Thymus (tissue), 14 donors: ENCODE results near the gene DHRS7C. TPM values are rescaled to one million over a fixed set of nuclear protein-coding genes. Genes with fewer than 3 reads are reported as not detected.

Experiments
- DNase-seq, 9 donors: peaks; one replicate each; pipeline ENCODE4 v3.0.0-alpha.2; 2013; ENCODE audit warnings: low spot score in 9 of 9, low read depth in 6 of 9, missing footprints in 1 of 9
- H3K27ac ChIP-seq, 2 donors: one replicate each; pipeline ENCODE4 v1.5.1; 2013; ENCODE audit warnings: control low read depth in 1 of 2, low read depth in 1 of 2, low read length in 1 of 2, mild to moderate bottlenecking in 1 of 2, moderate library complexity in 1 of 2
- H3K27me3 ChIP-seq, 2 donors: one replicate each; pipeline ENCODE4 v1.5.1; 2013; ENCODE audit warnings: low read length in 1 of 2; ENCODE audit not compliant: control insufficient read depth in 2 of 2, insufficient read depth in 1 of 2
- H3K36me3 ChIP-seq, 2 donors: one replicate each; pipeline ENCODE4 v1.5.1; 2013; ENCODE audit warnings: low read length in 1 of 2, mild to moderate bottlenecking in 1 of 2, moderate library complexity in 1 of 2; ENCODE audit not compliant: control insufficient read depth in 2 of 2, insufficient read depth in 2 of 2
- H3K4me1 ChIP-seq, 2 donors: one replicate each; pipeline ENCODE4 v1.5.1; 2013; ENCODE audit warnings: low read length in 2 of 2; ENCODE audit not compliant: control insufficient read depth in 2 of 2, insufficient read depth in 2 of 2
- H3K4me3 ChIP-seq, 2 donors: one replicate each; pipeline ENCODE4 v1.5.1; 2013; ENCODE audit warnings: low read length in 2 of 2, control low read depth in 1 of 2, mild to moderate bottlenecking in 1 of 2
- H3K9me3 ChIP-seq, 2 donors: one replicate each; pipeline ENCODE4 v1.5.1; 2013; ENCODE audit warnings: low read length in 1 of 2, mild to moderate bottlenecking in 1 of 2; ENCODE audit not compliant: control insufficient read depth in 2 of 2, insufficient read depth in 1 of 2
- WGBS: extraction: QIAGEN DNeasy Blood & Tissue Kit; methylation state at CpG from one replicate; pipeline ENCODE4 v1.1.7; 2013; 5-methylcytosine and 5-hydroxymethylcytosine counted together
- long read RNA-seq, 10 donors: transcript quantifications; one replicate each; lab custom pipeline, GENCODE V29; 2026
- polyA plus RNA-seq: library from polyadenylated mRNA; stranded (reverse); fragments of 200-250 nt; gene quantifications from one replicate; pipeline ENCODE4 v1.2.3, GENCODE V29; 2013
- total RNA-seq: library from RNA; stranded (reverse); fragments of 120-200 nt; gene quantifications from one replicate; pipeline ENCODE4 v1.2.4, GENCODE V29; 2013
- donor health status: healthy.

DHRS7C gene
- total RNA-seq (0.24 TPM), polyA plus RNA-seq (0.07 TPM)
- long read RNA-seq, donor 1: 0 reads
- long read RNA-seq, donor 2: 0 reads
- long read RNA-seq, donor 3: 0 reads
- long read RNA-seq, donor 4: 0 reads
- long read RNA-seq, donor 5: 0 reads
- long read RNA-seq, donor 6: 0 reads
- long read RNA-seq, donor 7: 0 reads
- long read RNA-seq, donor 8, partial matches to known transcripts: 0 of 1 reads
- long read RNA-seq, donor 8, other reads (novel, unspliced or antisense): 0 of 1 reads
- long read RNA-seq, donor 9: 0 reads
- long read RNA-seq, donor 10: 0 reads

GRCh38 chr17:9790889-9791876 is at the start of gene DHRS7C:
Gene DHRS7C, minus strand, starts transcription at chr17:9791592. Its CDS starts 308 bp downstream, at chr17:9791284.
- no peaks in the 10 kb centered on the region for H3K36me3 ChIP-seq
- H3K4me1 ChIP-seq: no peaks in the 10 kb centered on the region
- no peak for DNase-seq
- 87% methylated on average over 15 of the region's 15 CpGs for WGBS
- no peak within 1 kb of the TSS for H3K27ac ChIP-seq
- H3K9me3 ChIP-seq: no peaks in the 10 kb centered on the region
- no peak within 1 kb of the TSS for H3K4me3 ChIP-seq
- no peaks in the 10 kb centered on the region for H3K27me3 ChIP-seq

- no peaks in the 10 kb centered on the region for H3K27me3 ChIP-seq
- H3K9me3 ChIP-seq: no peaks in the 10 kb centered on the region
- no peak overlapping the region for H3K4me3 ChIP-seq
- H3K4me1 ChIP-seq: no peaks in the 10 kb centered on the region
- H3K36me3 ChIP-seq: no peaks in the 10 kb centered on the region
- DNase-seq: no peak
- no peak overlapping the region for H3K27ac ChIP-seq
- 64% methylated on average over 4 of the region's 4 CpGs for WGBS
Observed at GRCh38 chr17:9839433-9839832, 48.0 kb upstream of the DHRS7C start.

- no peak for DNase-seq
- H3K27ac ChIP-seq: no peak overlapping the region
- no peaks in the 10 kb centered on the region for H3K9me3 ChIP-seq
- H3K4me3 ChIP-seq: no peak overlapping the region
- no peaks in the 10 kb centered on the region for H3K27me3 ChIP-seq
- 87% methylated on average over 11 of the region's 11 CpGs for WGBS
- no peaks in the 10 kb centered on the region for H3K4me1 ChIP-seq
- no peaks in the 10 kb centered on the region for H3K36me3 ChIP-seq
Observed at GRCh38 chr17:9837551-9838471, 46.4 kb upstream of the DHRS7C start.

GRCh38 chr17:9833922-9834321 is 42.5 kb upstream of the DHRS7C start:
- H3K27me3 ChIP-seq: no peaks in the 10 kb centered on the region
- H3K9me3 ChIP-seq: no peaks in the 10 kb centered on the region
- 97% methylated on average over 4 of the region's 4 CpGs for WGBS
- no peak overlapping the region for H3K27ac ChIP-seq
- no peaks in the 10 kb centered on the region for H3K36me3 ChIP-seq
- H3K4me3 ChIP-seq: no peak overlapping the region
- no peaks in the 10 kb centered on the region for H3K4me1 ChIP-seq
- DNase-seq: no peak

- no peaks in the 10 kb centered on the region for H3K9me3 ChIP-seq
- no peak overlapping the region for H3K4me3 ChIP-seq
- no peak overlapping the region for H3K27ac ChIP-seq
- no peaks in the 10 kb centered on the region for H3K27me3 ChIP-seq
- no peaks in the 10 kb centered on the region for H3K4me1 ChIP-seq
- H3K36me3 ChIP-seq: no peaks in the 10 kb centered on the region
- DNase-seq: no peak
- 95% methylated on average over 2 of the region's 2 CpGs for WGBS
Observed at GRCh38 chr17:9830711-9831110, 39.3 kb upstream of the DHRS7C start.

GRCh38 chr17:9829343-9829742 is 38.0 kb upstream of the DHRS7C start:
- no peak for DNase-seq
- Histone ChIP-seq H3K4me1 (no peaks in the 10 kb centered on the region), H3K9me3 (no peaks in the 10 kb centered on the region), H3K36me3 (no peaks in the 10 kb centered on the region), H3K27me3 (no peaks in the 10 kb centered on the region), H3K4me3 (no peak overlapping the region), H3K27ac (no peak overlapping the region)
- 97% methylated on average over 2 of the region's 2 CpGs for WGBS

GRCh38 chr17:9828296-9829295 is 37.2 kb upstream of the DHRS7C start:
- Histone ChIP-seq H3K4me3 (no peak overlapping the region), H3K36me3 (no peaks in the 10 kb centered on the region), H3K27me3 (no peaks in the 10 kb centered on the region), H3K4me1 (no peaks in the 10 kb centered on the region), H3K9me3 (no peaks in the 10 kb centered on the region), H3K27ac (no peak overlapping the region)
- WGBS: 86% methylated on average over 13 of the region's 13 CpGs
- DNase-seq: no peak

GRCh38 chr17:9825641-9826150 is 34.3 kb upstream of the DHRS7C start, which contains the start of gene GLP2R:
Gene GLP2R, plus strand, starts transcription at chr17:9825924. Its CDS starts 140 bp downstream, at chr17:9826064.
- Histone ChIP-seq H3K27me3 (no peaks in the 10 kb centered on the region), H3K4me1 (no peaks in the 10 kb centered on the region), H3K4me3 (no peak within 1 kb of the TSS), H3K9me3 (no peaks in the 10 kb centered on the region), H3K27ac (no peak within 1 kb of the TSS), H3K36me3 (no peaks in the 10 kb centered on the region)
- WGBS: 69% methylated on average over 21 of the region's 21 CpGs
- no peak for DNase-seq
